GM23338 (cell line): ENCODE measurements around the gene AFTPH. TPM values are rescaled to one million over a fixed set of nuclear protein-coding genes. Genes with fewer than 3 reads are reported as not detected.
A peak's percentile ranks its signal among the peaks of the same experiment; 100 is the strongest.

ENCODE experiments used
- ATAC-seq: fragments of 200-7000 bp; cut with Tn5 transposase; 3 replicates; pipeline ENCODE4 v1.9.1; 2020
- DNase-seq: peaks from one replicate; pipeline ENCODE4 v3.0.0-alpha.2; 2015; ENCODE audit warnings: low spot score
- H2AFZ ChIP-seq: fragments of 200-600 bp; sonication (generic); 2 replicates; pipeline ENCODE4 v1.8.0; 2016; ENCODE audit warnings: antibody characterized with exemption, mild to moderate bottlenecking, moderate library complexity
- H3F3A ChIP-seq: fragments of 200-600 bp; sonication (generic); replicated peaks from 2 replicates; pipeline ENCODE4 v1.8.0; 2017; ENCODE audit warnings: antibody characterized with exemption, mixed run types, low read depth
- H3K27ac ChIP-seq: fragments of 200-600 bp; sonication (generic); 2 replicates; pipeline ENCODE4 v1.6.1; 2016; ENCODE audit warnings: low read depth
- H3K27me3 ChIP-seq: fragments of 200-600 bp; sonication (generic); 2 replicates; pipeline ENCODE4 v1.8.0; 2016; ENCODE audit warnings: mild to moderate bottlenecking, mixed run types, moderate library complexity; ENCODE audit not compliant: insufficient read depth
- H3K36me3 ChIP-seq: fragments of 200-600 bp; sonication (generic); 2 replicates; pipeline ENCODE4 v1.8.0; 2016; ENCODE audit warnings: mild to moderate bottlenecking; ENCODE audit not compliant: insufficient read depth
- H3K4me1 ChIP-seq: fragments of 200-600 bp; sonication (generic); 2 replicates; pipeline ENCODE4 v1.8.0; 2016; ENCODE audit warnings: mild to moderate bottlenecking, moderate library complexity; ENCODE audit not compliant: insufficient read depth
- H3K4me2 ChIP-seq: fragments of 200-600 bp; sonication (generic); 2 replicates; pipeline ENCODE4 v1.7.1; 2017; ENCODE audit warnings: mixed run types
- H3K4me3 ChIP-seq: fragments of 200-600 bp; sonication (generic); 2 replicates; pipeline ENCODE4 v1.6.1; 2016; ENCODE audit warnings: mixed run types
- H3K79me2 ChIP-seq: fragments of 200-600 bp; sonication (generic); replicated peaks from 2 replicates; pipeline ENCODE4 v1.8.0; 2017; ENCODE audit warnings: mild to moderate bottlenecking; ENCODE audit not compliant: insufficient read depth
- H3K9me2 ChIP-seq: fragments of 200-600 bp; sonication (generic); 2 replicates; pipeline ENCODE4 v1.8.0; 2017; ENCODE audit not compliant: insufficient read depth
- H4K20me1 ChIP-seq: fragments of 200-600 bp; sonication (generic); replicated peaks from 2 replicates; pipeline ENCODE4 v1.8.0; 2017; ENCODE audit warnings: mild to moderate bottlenecking; ENCODE audit not compliant: insufficient read depth
- H3K27ac Mint-ChIP-seq: 2 replicates; pipeline ENCODE4 v1.8.0; 2020; ENCODE audit warnings: inconsistent platforms, mild to moderate bottlenecking, moderate library complexity, mixed read lengths
- H3K27me3 Mint-ChIP-seq: 3 replicates; pipeline ENCODE4 v1.8.0; 2022; ENCODE audit warnings: low read depth, mild to moderate bottlenecking, moderate library complexity, mixed read lengths, inconsistent platforms; ENCODE audit not compliant: insufficient read depth, poor library complexity
- H3K36me3 Mint-ChIP-seq: 3 replicates; pipeline ENCODE4 v1.8.0; 2021; ENCODE audit warnings: low read depth, mild to moderate bottlenecking, inconsistent platforms, moderate library complexity, mixed read lengths
- H3K4me1 Mint-ChIP-seq: 3 replicates; pipeline ENCODE4 v1.8.0; 2020; ENCODE audit warnings: mild to moderate bottlenecking, inconsistent platforms, mixed read lengths
- H3K4me3 Mint-ChIP-seq: 3 replicates; pipeline ENCODE4 v1.8.0; 2021; ENCODE audit warnings: moderate library complexity, mild to moderate bottlenecking, inconsistent platforms, mixed read lengths
- H3K9me3 Mint-ChIP-seq: 3 replicates; pipeline ENCODE4 v1.8.0; 2020; ENCODE audit warnings: moderate library complexity, mild to moderate bottlenecking, inconsistent platforms, mixed read lengths
- CREB1 ChIP-seq: fragments of 250-450 bp; sonication (Bioruptor Pico); IDR thresholded peaks from 2 replicates; pipeline ENCODE4 v1.5.0; 2020; ENCODE audit warnings: low read depth, mild to moderate bottlenecking, moderate library complexity
- CTCF ChIP-seq, 2 experiments: fragments of 200-600 bp in 1 of 2; sonication (generic) in 1 of 2; conservative IDR thresholded peaks; 2 replicates each; pipeline versions ENCODE4 v1.5.1 to v1.6.1; 2016 to 2017; ENCODE audit warnings: antibody characterized with exemption in 2 of 2, low read depth in 2 of 2, mild to moderate bottlenecking in 2 of 2, moderate library complexity in 1 of 2
- ETS1 ChIP-seq: IDR thresholded peaks from 2 replicates; pipeline ENCODE4 v1.6.1; 2016; ENCODE audit warnings: antibody characterized with exemption
- EZH2phosphoT487 ChIP-seq: fragments of 200-600 bp; sonication (generic); IDR thresholded peaks from one replicate; pipeline ENCODE4 v1.8.1; 2018; ENCODE audit warnings: antibody characterized with exemption; ENCODE audit not compliant: unreplicated experiment
- NANOG ChIP-seq: IDR thresholded peaks from 2 replicates; pipeline ENCODE4 v1.6.1; 2016; ENCODE audit warnings: antibody characterized with exemption, borderline replicate concordance
- POLR2AphosphoS5 ChIP-seq: IDR thresholded peaks from 2 replicates; pipeline ENCODE4 v1.6.1; 2016; ENCODE audit warnings: antibody characterized with exemption, low read depth
- REST ChIP-seq: IDR thresholded peaks from one replicate; pipeline ENCODE4 v1.6.1; 2018; ENCODE audit warnings: antibody characterized with exemption; ENCODE audit not compliant: unreplicated experiment
- ZNF114 ChIP-seq: fragments of 250-450 bp; sonication (Bioruptor Pico); IDR thresholded peaks from 2 replicates; pipeline ENCODE4 v1.5.0; 2020; ENCODE audit warnings: mild to moderate bottlenecking, moderate library complexity
- ZNF331 ChIP-seq: fragments of 250-450 bp; sonication (Bioruptor Pico); IDR thresholded peaks from 2 replicates; pipeline ENCODE4 v1.5.0; 2020; ENCODE audit warnings: low read depth, mild to moderate bottlenecking, moderate library complexity
- polyA plus RNA-seq: library from polyadenylated mRNA; unstranded; fragments of >200 nt; fragmentation: Nextera tagmentation; extraction: Ambion mirVana; gene quantifications from 2 replicates; pipeline ENCODE4 v1.2.1, GENCODE V29; 2016
- total RNA-seq: library from RNA; depleted of rRNA; stranded (reverse); fragments of >200 nt; shearing (Covaris generic); gene quantifications from 2 replicates; pipeline ENCODE4 v1.2.3, GENCODE V29; 2014

AFTPH gene
- total and polyA plus RNA-seq, 2 experiments from 2014 or later = 14.9 to 20.6 TPM

- TF ChIP-seq CTCF (conservative IDR thresholded peaks at IDR 0.05; ENCODE audit: low read depth in 2 of 2) = no peak
- TF ChIP-seq POLR2AphosphoS5 = no peak
- no peak for TF ChIP-seq ZNF114
- TF ChIP-seq EZH2phosphoT487 = no peak
- no peak for TF ChIP-seq REST
- no peak for TF ChIP-seq ETS1
- TF ChIP-seq CREB1 (CRISPR knock-in tag) = no peak
- no peak for TF ChIP-seq NANOG
- no peak for TF ChIP-seq ZNF331 (CRISPR knock-in tag)
Observed at GRCh38 chr2:64601785-64602391, 77.8 kb downstream of the AFTPH start (continued).

- Histone ChIP-seq H2AFZ (no peak overlapping the region), H3K27ac (no peak overlapping the region), H3K36me3 (no peaks in the 10 kb centered on the region), H4K20me1 (no peaks in the 10 kb centered on the region), H3K27me3 (no peaks in the 10 kb centered on the region), H3K79me2 (no peaks in the 10 kb centered on the region), H3K4me1 (no peaks in the 10 kb centered on the region), H3F3A (no peaks in the 10 kb centered on the region), H3K4me2 (no peak overlapping the region), H3K4me3 (no peak overlapping the region), H3K9me2 (no peaks in the 10 kb centered on the region)
- peaks cover 9% of the 10 kb centered on the region for H3K27me3 Mint-ChIP-seq
- ATAC-seq (no peak), DNase-seq (no peak)
- H3K36me3 Mint-ChIP-seq = no peaks in the 10 kb centered on the region; the same call in 2 of the 3 replicates
- H3K4me3 Mint-ChIP-seq = no peak overlapping the region
- H3K9me3 Mint-ChIP-seq = peaks cover 7% of the 10 kb centered on the region; the same call in 2 of the 3 replicates
- H3K27ac Mint-ChIP-seq = no peak overlapping the region
- TF ChIP-seq CTCF (conservative IDR thresholded peaks at IDR 0.05; ENCODE audit: low read depth in 2 of 2) (peak in 1 of 2 experiments; percentile 23; a peak in 1 of 4 replicates), ZNF114 (no peak)
- peaks cover 4% of the 10 kb centered on the region; the same call in 2 of the 3 replicates for H3K4me1 Mint-ChIP-seq
Observed at GRCh38 chr2:64602436-64602835, 78.3 kb downstream of the AFTPH start.
